ENCODE results near the gene TRIM41.

Gene TRIM41

GRCh38 chr5:181231432-181231831, 8.4 kb downstream of the TRIM41 start:
- ATAC-seq (no peak), DNase-seq (ENCODE audit: low spot score in 2 of 2) (no peak)
- Mint-ChIP-seq H3K27ac (peak overlapping the region; percentile 46), H3K9me3 (no peaks in the 10 kb centered on the region), H3K4me3 (no peak overlapping the region), H3K4me1 (peaks cover 18% of the 10 kb centered on the region), H3K36me3 (peaks cover 100% of the 10 kb centered on the region)

GRCh38 chr5:181232593-181232992, 9.5 kb downstream of the TRIM41 start:
- H3K27ac Mint-ChIP-seq, result peak overlapping the region; percentile 10
- no peak for ATAC-seq
- peaks cover 100% of the 10 kb centered on the region for H3K36me3 Mint-ChIP-seq
- DNase-seq (ENCODE audit: low spot score in 2 of 2), result no peak
- H3K4me1 Mint-ChIP-seq, result peaks cover 18% of the 10 kb centered on the region
- no peak overlapping the region for H3K4me3 Mint-ChIP-seq
- no peaks in the 10 kb centered on the region for H3K9me3 Mint-ChIP-seq

- peaks cover 100% of the 10 kb centered on the region for H3K36me3 Mint-ChIP-seq
- peak overlapping the region; percentile 60 for H3K27ac Mint-ChIP-seq
- ATAC-seq, result no peak
- H3K9me3 Mint-ChIP-seq, result no peaks in the 10 kb centered on the region
- H3K4me1 Mint-ChIP-seq, result peaks cover 23% of the 10 kb centered on the region
- no peak overlapping the region for H3K4me3 Mint-ChIP-seq
- DNase-seq (ENCODE audit: low spot score in 2 of 2), result no peak
Observed at GRCh38 chr5:181233088-181233800, 10.2 kb downstream of the TRIM41 start.

GRCh38 chr5:181233801-181234454, 10.8 kb downstream of the TRIM41 start:
- H3K27ac Mint-ChIP-seq, result peak overlapping the region; percentile 60
- H3K9me3 Mint-ChIP-seq, result no peaks in the 10 kb centered on the region
- peaks cover 100% of the 10 kb centered on the region for H3K36me3 Mint-ChIP-seq

GRCh38 chr5:181234455-181235306, 11.6 kb downstream of the TRIM41 start:
- ATAC-seq (peak; percentile 6), DNase-seq (ENCODE audit: low spot score in 2 of 2) (peak in 1 of 2 donors; percentile 58)
- no peaks in the 10 kb centered on the region for H3K9me3 Mint-ChIP-seq
- peaks cover 100% of the 10 kb centered on the region for H3K36me3 Mint-ChIP-seq
- H3K4me3 Mint-ChIP-seq, result no peak overlapping the region
- peaks cover 30% of the 10 kb centered on the region for H3K4me1 Mint-ChIP-seq
- H3K27ac Mint-ChIP-seq, result peak overlapping the region; percentile 77

More at GRCh38 chr5:181233801-181234454, 10.8 kb downstream of the TRIM41 start:
- peak; percentile 24 for ATAC-seq
- Mint-ChIP-seq H3K4me1 (peaks cover 30% of the 10 kb centered on the region), H3K4me3 (no peak overlapping the region)
- DNase-seq (ENCODE audit: low spot score in 2 of 2), result peak in 1 of 2 donors; percentile 56

GRCh38 chr5:181235323-181235688, 12.2 kb downstream of the TRIM41 start:
- H3K4me3 Mint-ChIP-seq, result no peak overlapping the region
- H3K9me3 Mint-ChIP-seq, result no peaks in the 10 kb centered on the region
- peak overlapping the region; percentile 77 for H3K27ac Mint-ChIP-seq
- ATAC-seq, result no peak
- DNase-seq (ENCODE audit: low spot score in 2 of 2), result no peak
- peaks cover 100% of the 10 kb centered on the region for H3K36me3 Mint-ChIP-seq
- peaks cover 26% of the 10 kb centered on the region for H3K4me1 Mint-ChIP-seq

GRCh38 chr5:181235689-181236366, 12.7 kb downstream of the TRIM41 start:
- ATAC-seq, result no peak
- Mint-ChIP-seq H3K36me3 (peaks cover 100% of the 10 kb centered on the region), H3K27ac (peak overlapping the region; percentile 77), H3K4me1 (peaks cover 31% of the 10 kb centered on the region), H3K4me3 (no peak overlapping the region), H3K9me3 (no peaks in the 10 kb centered on the region)
- no peak for DNase-seq (ENCODE audit: low spot score in 2 of 2)

GRCh38 chr5:181236471-181236870, 13.4 kb downstream of the TRIM41 start:
- no peak for DNase-seq (ENCODE audit: low spot score in 2 of 2)
- Mint-ChIP-seq H3K4me1 (peaks cover 38% of the 10 kb centered on the region), H3K4me3 (no peak overlapping the region), H3K9me3 (no peaks in the 10 kb centered on the region), H3K36me3 (peaks cover 100% of the 10 kb centered on the region), H3K27ac (peak overlapping the region; percentile 77)
- ATAC-seq, result no peak

- Mint-ChIP-seq H3K4me1 (peaks cover 44% of the 10 kb centered on the region), H3K27ac (peak overlapping the region; percentile 32), H3K9me3 (no peaks in the 10 kb centered on the region), H3K36me3 (peaks cover 100% of the 10 kb centered on the region), H3K4me3 (no peak overlapping the region)
- ATAC-seq (no peak), DNase-seq (ENCODE audit: low spot score in 2 of 2) (no peak)
Observed at GRCh38 chr5:181236954-181237641, 14.0 kb downstream of the TRIM41 start.

GRCh38 chr5:181237729-181238385, 14.8 kb downstream of the TRIM41 start:
- ATAC-seq (no peak), DNase-seq (ENCODE audit: low spot score in 2 of 2) (no peak)
- H3K9me3 Mint-ChIP-seq, result no peaks in the 10 kb centered on the region
- peaks cover 100% of the 10 kb centered on the region for H3K36me3 Mint-ChIP-seq
- peaks cover 45% of the 10 kb centered on the region for H3K4me1 Mint-ChIP-seq
- peak overlapping the region; percentile 97 for H3K4me3 Mint-ChIP-seq
- H3K27ac Mint-ChIP-seq, result peak overlapping the region; percentile 84

- Mint-ChIP-seq H3K36me3 (peaks cover 100% of the 10 kb centered on the region), H3K4me1 (peaks cover 38% of the 10 kb centered on the region), H3K4me3 (peak overlapping the region; percentile 97), H3K9me3 (no peaks in the 10 kb centered on the region), H3K27ac (peak overlapping the region; percentile 84)
- no peak for ATAC-seq
- DNase-seq (ENCODE audit: low spot score in 2 of 2), result no peak
Observed at GRCh38 chr5:181239062-181239663, 16.1 kb downstream of the TRIM41 start.

GRCh38 chr5:181241393-181241975, 18.4 kb downstream of the TRIM41 start:
- Mint-ChIP-seq H3K4me1 (peaks cover 57% of the 10 kb centered on the region), H3K4me3 (peak overlapping the region; percentile 97), H3K27ac (peak overlapping the region; percentile 100), H3K36me3 (peaks cover 99% of the 10 kb centered on the region), H3K9me3 (no peaks in the 10 kb centered on the region)
- DNase-seq (ENCODE audit: low spot score in 2 of 2) (peak; percentile 38 to 81), ATAC-seq (peak; percentile 86)

- Mint-ChIP-seq H3K36me3 (peaks cover 98% of the 10 kb centered on the region), H3K9me3 (no peaks in the 10 kb centered on the region), H3K4me1 (peaks cover 57% of the 10 kb centered on the region), H3K4me3 (peak overlapping the region; percentile 97), H3K27ac (peak overlapping the region; percentile 100)
- DNase-seq (ENCODE audit: low spot score in 2 of 2) (no peak), ATAC-seq (no peak)
Observed at GRCh38 chr5:181242031-181242451, 19.0 kb downstream of the TRIM41 start.

Measured in stimulated activated effector memory CD8-positive, alpha-beta T cell treated with anti-CD3 and anti-CD28 coated beads, Interleukin-12 subunit alpha, Interleukin-12 subunit beta, amount 100 ng/mL, for 72 hours (primary cell).